OCI-LY7 (cell line): ENCODE measurements around the gene PRR5L. TPM values are rescaled to one million over a fixed set of nuclear protein-coding genes. Genes with fewer than 3 reads are reported as not detected.

Experiments
- BruUV-seq: library from RNA; stranded (reverse); fragments of 400-500 nt; replicated peaks from 2 replicates; lab custom pipeline; 2021; lab: Mats Ljungman, UMichigan
- CTCF ChIA-PET: fragments of 300-600 bp; sonication (Branson Sonifier 250); formaldehyde crosslinking; loops from one replicate; lab custom pipeline; 2022; ENCODE audit warnings: antibody characterized with exemption; ENCODE audit not compliant: unreplicated experiment; lab: Charles Lee
- POLR2A ChIA-PET: fragments of 300-600 bp; sonication (Branson Sonifier 250); formaldehyde crosslinking; loops from one replicate; lab custom pipeline; 2022; ENCODE audit warnings: antibody characterized with exemption; lab: Charles Lee
- DNase-seq: peaks from one replicate; pipeline ENCODE4 v3.0.0-alpha.2; 2015; ENCODE audit warnings: low spot score
- H2AFZ ChIP-seq: fragments of 200-600 bp; sonication (generic), shearing (Covaris generic); 2 replicates; pipeline ENCODE4 v1.6.1; 2014; ENCODE audit warnings: mild to moderate bottlenecking, antibody characterized with exemption, low read length, moderate library complexity
- H3K27ac ChIP-seq: fragments of 200-600 bp; sonication (generic); 2 replicates; pipeline ENCODE4 v1.5.1; 2014; ENCODE audit warnings: mixed run types, low read depth, mild to moderate bottlenecking, moderate library complexity, low read length, inconsistent platforms; ENCODE audit not compliant: poor library complexity, severe bottlenecking
- H3K36me3 ChIP-seq: fragments of 200-600 bp; sonication (generic); 2 replicates; pipeline ENCODE4 v1.6.1; 2014; ENCODE audit warnings: mild to moderate bottlenecking, antibody characterized with exemption, low read length, moderate library complexity, mixed read lengths; ENCODE audit not compliant: insufficient read depth
- H3K4me1 ChIP-seq: fragments of 200-600 bp; sonication (generic); 2 replicates; pipeline ENCODE4 v1.5.1; 2014; ENCODE audit warnings: mild to moderate bottlenecking, low read length; ENCODE audit not compliant: insufficient read depth, poor library complexity, severe bottlenecking
- H3K4me2 ChIP-seq: fragments of 200-600 bp; sonication (generic); 2 replicates; pipeline ENCODE4 v1.6.1; 2014; ENCODE audit warnings: mild to moderate bottlenecking, low read length
- H3K4me3 ChIP-seq: fragments of 200-600 bp; sonication (generic); 2 replicates; pipeline ENCODE4 v1.5.1; 2014; ENCODE audit warnings: mild to moderate bottlenecking, low read depth, low read length; ENCODE audit not compliant: poor library complexity, severe bottlenecking
- H3K79me2 ChIP-seq: fragments of 200-600 bp; sonication (generic); 2 replicates; pipeline ENCODE4 v1.6.1; 2016; ENCODE audit warnings: low read depth, mild to moderate bottlenecking, low read length, moderate library complexity, mixed read lengths; ENCODE audit not compliant: insufficient read depth
- H3K9me2 ChIP-seq: fragments of 200-600 bp; sonication (generic); 2 replicates; pipeline ENCODE4 v1.6.1; 2016; ENCODE audit warnings: mild to moderate bottlenecking, low read length, mixed read lengths; ENCODE audit not compliant: insufficient read depth
- H3K9me3 ChIP-seq: fragments of 200-600 bp; sonication (generic); 2 replicates; pipeline ENCODE4 v1.6.1; 2014; ENCODE audit warnings: mild to moderate bottlenecking, mixed run types, low read length, mixed read lengths
- H4K20me1 ChIP-seq: fragments of 200-600 bp; sonication (generic); 2 replicates; pipeline ENCODE4 v1.6.1; 2014; ENCODE audit warnings: mild to moderate bottlenecking, antibody characterized with exemption, low read length, moderate library complexity, mixed read lengths; ENCODE audit not compliant: insufficient read depth
- CTCF ChIP-seq: fragments of 200-600 bp; sonication (generic); conservative IDR thresholded peaks from 2 replicates; pipeline ENCODE4 v1.5.1; 2014; ENCODE audit warnings: mild to moderate bottlenecking, antibody characterized with exemption, low read length, moderate library complexity, mixed read lengths
- EZH2phosphoT487 ChIP-seq: fragments of 200-600 bp; sonication (generic); IDR thresholded peaks from 2 replicates; pipeline ENCODE4 v1.6.1; 2018; ENCODE audit warnings: low read depth, borderline replicate concordance, mild to moderate bottlenecking, mixed run types, antibody characterized with exemption, low read length, moderate library complexity, mixed read lengths
- intact Hi-C: fragments of 100-400 bp; cut with micrococcal nuclease; formaldehyde crosslinking; loops from one replicate; pipeline ENCODE4 v1.10.0; 2022; ENCODE audit not compliant: unreplicated experiment
- total RNA-seq, 2 experiments: library from RNA; depleted of rRNA in 1 of 2; stranded (reverse); fragments of >200 nt in 1 of 2; shearing (Covaris generic) in 1 of 2; gene quantifications; 2 replicates each; pipeline ENCODE4 v1.2.3, GENCODE V29; 2014 to 2022

PRR5L gene
- total RNA-seq, 2 experiments from 2014 or later = not detected

DNA sequence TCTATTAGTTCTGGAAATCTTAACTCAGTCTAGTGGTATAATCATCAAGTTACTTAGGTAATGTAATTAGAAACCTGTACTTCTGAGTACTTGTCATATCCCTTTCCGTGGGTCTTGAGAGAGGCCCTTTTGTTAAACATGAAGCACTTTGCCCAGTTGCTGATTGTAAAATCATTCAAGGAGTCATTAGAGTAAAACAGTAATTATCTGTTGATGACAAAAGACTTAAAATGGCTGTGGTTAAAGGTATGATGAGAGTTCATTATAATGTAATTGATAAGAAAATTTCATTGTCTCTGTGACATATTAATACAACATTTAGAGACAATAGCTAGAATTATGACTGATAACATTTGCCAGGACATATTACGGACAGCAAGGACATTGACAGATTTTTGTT, 34.3 kb downstream of the PRR5L start:
- H3K27ac ChIP-seq = no peak overlapping the region
- no peaks in the 10 kb centered on the region for H3K4me1 ChIP-seq
- no peaks in the 10 kb centered on the region for H3K79me2 ChIP-seq
- no peaks in the 10 kb centered on the region for H3K9me2 ChIP-seq
- H4K20me1 ChIP-seq = no peaks in the 10 kb centered on the region
- H2AFZ ChIP-seq = no peak overlapping the region
- no TSS peak for BruUV-seq
- H3K4me3 ChIP-seq = no peak overlapping the region
- no peak for DNase-seq
- H3K9me3 ChIP-seq = no peaks in the 10 kb centered on the region; the same call in 1 of the 2 replicates
- intact Hi-C loops = no loop called here
- POLR2A ChIA-PET = interaction anchor here (0.7 kb wide), 1 partner anchor 135 kb away, joined by 4 read pairs; no protein-coding TSS in a partner anchor
- no peak overlapping the region for H3K4me2 ChIP-seq
- CTCF ChIA-PET = no interaction called here
- TF ChIP-seq EZH2phosphoT487 (no peak), CTCF (no peak)
- no peaks in the 10 kb centered on the region for H3K36me3 ChIP-seq

DNA sequence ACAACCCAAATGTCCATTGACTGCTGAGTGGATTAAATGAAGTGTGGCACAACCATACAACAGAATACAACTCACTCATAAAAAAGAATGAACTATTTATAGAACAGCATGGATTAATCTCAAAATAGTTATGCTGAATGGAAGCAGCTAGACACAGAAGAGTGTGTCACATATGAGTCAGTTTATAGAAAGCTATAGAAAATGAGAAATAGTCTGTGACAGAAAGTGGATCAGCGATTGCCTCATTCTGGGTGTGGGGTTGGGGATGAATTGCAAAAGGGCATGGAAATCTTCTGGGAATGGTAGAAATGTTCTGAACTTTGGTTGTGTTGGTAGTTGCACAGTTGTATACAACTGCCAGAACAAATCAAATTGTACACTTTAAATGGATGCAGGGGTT, 37.4 kb downstream of the PRR5L start:
- POLR2A ChIA-PET = no interaction called here
- no TSS peak for BruUV-seq
- CTCF ChIA-PET = no interaction called here

More for the DNA sequence above, 37.4 kb downstream of the PRR5L start:
- H3K9me2 ChIP-seq = no peaks in the 10 kb centered on the region
- TF ChIP-seq EZH2phosphoT487 = no peak
- TF ChIP-seq CTCF = no peak
- no peaks in the 10 kb centered on the region for H3K4me1 ChIP-seq
- no peak overlapping the region for H3K4me2 ChIP-seq
- no peaks in the 10 kb centered on the region; the same call in 1 of the 2 replicates for H3K9me3 ChIP-seq
- no peaks in the 10 kb centered on the region for H3K79me2 ChIP-seq
- DNase-seq = no peak
- H4K20me1 ChIP-seq = no peaks in the 10 kb centered on the region
- H2AFZ ChIP-seq = peak overlapping the region; percentile 38; the same call in 1 of the 2 replicates
- no peaks in the 10 kb centered on the region for H3K36me3 ChIP-seq
- intact Hi-C loops = no loop called here
- no peak overlapping the region for H3K4me3 ChIP-seq
- H3K27ac ChIP-seq = no peak overlapping the region
